HEK293 (cell line): Measurements from ENCODE around the gene SCPEP1.

Experiments
- ZNF529 ChIP-seq: fragments of 450-650 bp; formaldehyde crosslinking; IDR thresholded peaks from 2 replicates; pipeline ENCODE4 v1.5.1; 2017; ENCODE audit warnings: missing genetic modification characterization, missing biosample characterization; ENCODE audit not compliant: insufficient replicate concordance
- ZNF785 ChIP-seq: fragments of 450-650 bp; formaldehyde crosslinking; IDR thresholded peaks from 2 replicates; pipeline ENCODE4 v1.5.1; 2016; ENCODE audit warnings: missing biosample characterization, missing genetic modification characterization
- TF ChIP-seq, protein P1 (sequence below): sonication (generic); formaldehyde crosslinking; IDR thresholded peaks from 2 replicates; pipeline ENCODE4 v1.8.1; 2022; ENCODE audit warnings: mild to moderate bottlenecking, moderate library complexity, missing genetic modification reagents

DNA sequence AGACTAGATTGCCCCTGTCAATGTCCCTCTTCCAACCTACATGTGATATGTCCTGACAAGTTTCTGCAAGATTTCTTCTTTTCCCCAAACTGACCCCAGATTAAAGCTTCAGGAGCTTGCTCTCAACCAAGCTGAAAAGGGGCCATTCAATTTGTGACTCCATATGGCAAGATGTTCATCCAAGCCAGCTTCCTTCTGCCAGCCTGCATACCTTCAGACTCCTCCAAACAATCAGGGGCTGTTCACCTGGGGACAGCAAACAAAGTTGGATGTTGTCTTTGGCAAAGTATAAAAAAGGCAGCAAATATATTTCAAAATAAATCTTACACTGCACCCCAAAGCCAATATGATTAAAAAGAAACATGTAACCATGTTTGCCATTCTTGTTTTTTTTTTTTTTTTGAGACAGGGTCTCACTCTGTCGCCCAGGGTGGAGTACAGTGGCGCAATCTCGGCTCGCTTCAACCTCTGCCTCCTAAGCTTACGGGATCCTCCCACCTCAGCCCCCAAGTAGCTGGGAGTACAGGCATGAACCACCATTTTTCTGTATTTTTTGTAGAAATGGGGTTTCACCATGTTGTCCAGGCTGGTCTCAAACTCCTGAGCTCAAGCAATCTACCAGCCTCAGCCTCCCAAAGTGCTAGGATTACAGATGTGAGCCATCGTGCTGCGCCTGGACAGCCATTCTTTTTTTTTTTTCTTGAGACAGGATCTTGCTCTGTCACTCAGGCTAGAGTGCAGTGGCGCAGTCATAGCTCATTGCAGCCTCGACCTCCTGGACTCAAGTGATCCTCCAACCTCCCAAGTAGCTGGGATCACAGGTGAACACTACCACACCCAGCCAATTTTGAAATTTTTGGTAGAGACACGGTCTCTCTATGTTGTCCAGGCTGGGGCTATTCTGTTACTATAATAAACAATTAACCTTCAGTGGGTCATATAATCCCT lies 57.1 kb downstream of the SCPEP1 start:
- TF ChIP-seq, protein P1, sequence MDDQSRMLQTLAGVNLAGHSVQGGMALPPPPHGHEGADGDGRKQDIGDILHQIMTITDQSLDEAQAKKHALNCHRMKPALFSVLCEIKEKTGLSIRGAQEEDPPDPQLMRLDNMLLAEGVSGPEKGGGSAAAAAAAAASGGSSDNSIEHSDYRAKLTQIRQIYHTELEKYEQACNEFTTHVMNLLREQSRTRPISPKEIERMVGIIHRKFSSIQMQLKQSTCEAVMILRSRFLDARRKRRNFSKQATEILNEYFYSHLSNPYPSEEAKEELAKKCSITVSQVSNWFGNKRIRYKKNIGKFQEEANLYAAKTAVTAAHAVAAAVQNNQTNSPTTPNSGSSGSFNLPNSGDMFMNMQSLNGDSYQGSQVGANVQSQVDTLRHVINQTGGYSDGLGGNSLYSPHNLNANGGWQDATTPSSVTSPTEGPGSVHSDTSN (CRISPR knock-in tag) = no peak
- TF ChIP-seq ZNF529 (no peak), ZNF785 (tag by site-specific recombination) (no peak)
